Activated CD8-positive, alpha-beta memory T cell treated with anti-CD3 and anti-CD28 coated beads for 4 hours (primary cell): ENCODE results near the gene AUP1.
A peak's percentile ranks its signal among the peaks of the same experiment; 100 is the strongest.
"Not testable (repeated sequence)": the region's sequence is repeated elsewhere in the genome, so short reads cannot be mapped to it uniquely, and the experiment has no call there.

ENCODE experiments used
- DNase-seq, 2 donors: peaks; one replicate each; pipeline ENCODE4 v3.0.0-alpha.2; 2020; ENCODE audit warnings: low read depth in 2 of 2

The AUP1 gene, protein sequence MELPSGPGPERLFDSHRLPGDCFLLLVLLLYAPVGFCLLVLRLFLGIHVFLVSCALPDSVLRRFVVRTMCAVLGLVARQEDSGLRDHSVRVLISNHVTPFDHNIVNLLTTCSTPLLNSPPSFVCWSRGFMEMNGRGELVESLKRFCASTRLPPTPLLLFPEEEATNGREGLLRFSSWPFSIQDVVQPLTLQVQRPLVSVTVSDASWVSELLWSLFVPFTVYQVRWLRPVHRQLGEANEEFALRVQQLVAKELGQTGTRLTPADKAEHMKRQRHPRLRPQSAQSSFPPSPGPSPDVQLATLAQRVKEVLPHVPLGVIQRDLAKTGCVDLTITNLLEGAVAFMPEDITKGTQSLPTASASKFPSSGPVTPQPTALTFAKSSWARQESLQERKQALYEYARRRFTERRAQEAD

DNA sequence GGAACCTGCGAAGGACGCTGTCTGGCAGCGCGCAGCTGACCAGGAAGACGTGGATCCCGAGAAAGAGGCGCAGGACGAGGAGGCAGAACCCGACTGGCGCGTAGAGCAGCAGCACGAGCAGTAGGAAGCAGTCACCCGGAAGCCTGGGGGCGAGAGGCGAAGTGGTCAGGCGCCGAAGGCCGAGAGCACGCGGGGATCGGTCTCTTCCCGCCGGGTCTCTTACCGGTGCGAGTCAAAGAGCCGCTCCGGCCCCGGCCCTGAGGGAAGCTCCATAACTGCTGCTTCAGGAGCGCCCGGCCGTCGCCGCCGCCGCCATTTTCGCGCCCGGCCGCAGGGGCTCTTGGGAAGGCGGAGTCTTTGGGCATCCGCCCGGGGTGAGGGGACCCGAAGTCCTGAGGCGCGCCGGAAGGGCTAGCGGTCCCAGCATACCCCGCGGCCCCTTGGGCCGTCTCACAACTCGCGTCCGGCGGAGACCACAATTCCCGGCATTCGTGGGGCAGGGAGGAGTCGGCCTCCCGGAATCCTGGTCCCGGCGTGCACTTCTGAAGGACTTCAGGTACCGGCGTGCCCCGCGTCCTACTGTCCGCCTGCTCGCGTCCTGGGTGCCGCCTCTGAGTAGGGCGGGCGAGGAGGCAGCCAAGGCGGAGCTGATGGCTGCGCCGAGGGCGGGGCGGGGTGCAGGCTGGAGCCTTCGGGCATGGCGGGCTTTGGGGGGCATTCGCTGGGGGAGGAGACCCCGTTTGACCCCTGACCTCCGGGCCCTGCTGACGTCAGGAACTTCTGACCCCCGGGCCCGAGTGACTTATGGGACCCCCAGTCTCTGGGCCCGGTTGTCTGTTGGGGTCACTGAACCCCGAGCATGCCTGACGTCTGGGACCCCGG, at the start of gene AUP1, which contains the start of gene HTRA2:
Gene AUP1, minus strand, starts transcription at position 350 of the 882 bp plus-strand sequence. Its CDS starts 77 bp downstream, at position 273.
Gene HTRA2, plus strand, starts transcription at position 577 of the 882 bp plus-strand sequence. Its CDS starts 74 bp downstream, at position 651.
- DNase-seq, result peak; percentile 65 to 78

DNA sequence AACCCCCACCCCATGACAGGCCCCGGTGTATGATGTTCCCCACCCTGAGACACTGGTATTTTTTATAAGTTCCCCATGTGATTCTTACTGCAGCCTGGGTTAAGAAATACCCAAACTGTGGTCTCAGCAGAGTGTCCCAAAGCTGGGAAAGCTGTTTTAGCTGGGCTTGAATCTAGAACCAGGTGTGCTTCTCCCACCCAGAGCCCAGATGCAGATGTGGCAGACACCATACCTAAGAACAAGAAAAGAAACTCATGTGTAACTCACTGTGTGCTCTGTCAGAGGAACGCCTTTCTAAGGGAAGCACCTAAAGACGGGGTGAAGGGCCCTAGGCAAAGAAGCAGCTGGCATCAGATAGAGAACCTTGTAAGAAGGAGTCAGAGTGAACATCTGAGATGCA, 48.9 kb upstream of the AUP1 start:
- no peak for DNase-seq

DNA sequence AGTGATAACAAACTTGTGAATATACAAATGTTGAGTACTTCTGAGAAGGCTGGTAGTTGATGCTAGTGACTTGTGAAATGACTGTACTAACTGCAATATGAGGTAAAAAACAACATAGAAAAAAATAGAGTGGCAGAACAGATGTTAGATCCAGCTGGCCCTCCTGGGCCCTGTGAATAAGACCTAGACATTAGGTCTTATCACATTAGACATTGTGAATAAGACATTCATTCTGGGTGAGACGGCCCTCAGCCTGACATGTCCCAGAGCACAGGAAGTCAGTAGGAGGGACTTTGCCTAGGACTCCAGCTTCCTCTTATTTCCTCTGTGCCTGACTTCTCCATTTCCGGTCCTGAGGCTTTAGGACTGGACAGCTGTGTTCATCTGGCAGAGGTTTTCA, 47.9 kb upstream of the AUP1 start:
- no peak for DNase-seq

DNA sequence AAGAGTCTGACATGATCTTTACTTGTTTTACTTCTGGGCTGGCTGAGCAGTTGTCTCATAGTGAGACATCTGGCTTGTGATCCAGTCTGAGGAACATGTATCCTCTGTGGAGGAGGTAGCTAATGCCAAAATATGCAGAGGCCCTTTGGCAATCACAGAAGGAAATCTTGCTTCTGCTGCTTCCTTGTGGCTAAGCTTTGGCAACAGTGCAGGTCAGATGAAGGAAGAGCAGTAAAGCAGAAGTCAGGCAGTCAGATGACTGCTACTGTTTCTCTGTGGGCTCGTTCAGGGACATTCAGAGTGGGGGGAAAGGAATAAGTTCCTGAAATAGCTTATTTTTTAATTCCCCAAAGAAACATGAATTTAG, 47.3 kb upstream of the AUP1 start:
- no peak for DNase-seq

DNA sequence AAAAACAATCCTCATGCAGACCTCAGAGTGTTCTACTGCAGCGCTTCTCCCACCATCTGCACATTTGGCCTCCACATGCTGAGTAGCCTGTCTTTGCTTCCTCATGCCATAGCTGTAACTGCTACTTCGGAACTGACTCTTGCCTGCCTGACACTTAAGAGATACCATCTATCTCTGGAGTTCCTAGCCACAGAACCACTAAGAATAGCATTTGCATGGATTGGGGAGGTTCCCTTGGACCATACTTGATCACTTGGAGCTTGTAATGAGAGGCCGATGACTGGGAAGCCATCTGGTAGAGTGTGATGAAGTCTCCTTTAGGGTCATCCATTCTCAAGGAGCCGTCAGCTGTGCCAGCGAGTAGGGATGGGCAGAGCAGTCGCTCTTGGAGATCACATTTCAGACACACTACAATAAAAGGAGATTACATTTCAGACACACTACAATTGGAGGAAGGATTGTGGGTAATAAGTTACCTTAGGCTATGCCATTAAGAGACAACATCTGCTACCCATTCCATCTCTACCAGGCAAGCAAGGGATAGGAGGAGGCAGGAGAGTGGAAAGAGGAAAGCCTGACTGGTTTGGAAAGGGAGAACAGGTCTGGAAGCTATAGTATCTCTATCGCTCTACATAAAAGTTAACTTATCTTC, 46.8 kb upstream of the AUP1 start:
- no peak for DNase-seq

DNA sequence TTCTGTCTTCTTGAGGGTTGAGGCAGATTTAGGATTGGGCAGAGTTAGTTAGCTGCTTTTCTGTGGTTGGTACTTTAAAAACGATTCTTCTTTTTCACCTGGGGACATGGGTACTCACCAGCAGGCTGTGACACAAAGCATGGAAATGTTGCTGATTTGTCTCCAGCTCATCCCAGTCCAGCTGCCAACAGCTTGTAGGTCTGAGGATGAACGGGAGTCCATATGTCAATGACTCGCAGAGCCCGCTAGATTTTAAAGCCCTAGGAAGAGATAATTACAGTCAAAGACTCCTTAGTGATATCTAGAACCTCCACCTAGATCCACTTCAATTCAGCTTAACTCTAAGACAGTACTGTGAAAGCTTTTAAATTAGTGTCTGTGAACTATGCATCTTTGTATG, 45.8 kb upstream of the AUP1 start:
- DNase-seq, result no peak

DNA sequence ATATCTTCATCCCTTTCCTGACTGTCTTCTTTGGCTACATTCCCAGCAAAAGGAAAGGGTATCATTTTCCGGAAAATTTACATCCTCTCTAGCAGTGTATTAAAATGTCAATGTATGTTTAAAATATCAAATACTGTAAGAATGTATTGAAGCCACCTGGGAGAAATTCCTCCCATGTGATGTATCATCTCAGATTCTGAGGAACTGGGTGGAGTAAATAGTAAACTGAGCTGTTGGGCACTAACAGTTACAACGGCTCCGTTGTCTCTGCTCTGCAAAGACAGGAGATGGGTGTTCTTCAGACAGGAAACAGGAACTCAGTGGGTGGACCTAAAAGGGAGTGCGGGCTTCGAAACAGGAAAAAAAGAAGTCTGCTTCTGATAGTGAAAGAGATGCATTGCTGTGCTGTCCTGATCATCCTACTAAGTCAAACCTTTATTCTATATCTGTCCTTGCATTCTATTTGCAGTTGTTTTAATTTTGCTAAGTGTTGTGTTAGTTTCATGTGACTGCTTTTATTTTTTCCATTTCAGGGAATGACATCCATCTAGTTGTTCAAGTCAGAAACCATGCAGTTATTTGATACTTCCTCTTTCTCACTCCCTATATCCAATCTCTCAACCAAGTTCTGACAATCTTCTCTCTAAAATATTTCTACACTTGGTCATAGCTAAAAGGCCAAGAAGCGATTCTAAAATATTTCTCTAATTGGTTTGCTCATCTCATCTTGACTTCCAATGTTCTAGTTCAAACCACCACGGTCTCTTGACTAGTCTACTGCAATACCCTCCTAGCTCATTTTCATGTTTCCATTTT, 44.4 kb upstream of the AUP1 start:
- no peak for DNase-seq

DNA sequence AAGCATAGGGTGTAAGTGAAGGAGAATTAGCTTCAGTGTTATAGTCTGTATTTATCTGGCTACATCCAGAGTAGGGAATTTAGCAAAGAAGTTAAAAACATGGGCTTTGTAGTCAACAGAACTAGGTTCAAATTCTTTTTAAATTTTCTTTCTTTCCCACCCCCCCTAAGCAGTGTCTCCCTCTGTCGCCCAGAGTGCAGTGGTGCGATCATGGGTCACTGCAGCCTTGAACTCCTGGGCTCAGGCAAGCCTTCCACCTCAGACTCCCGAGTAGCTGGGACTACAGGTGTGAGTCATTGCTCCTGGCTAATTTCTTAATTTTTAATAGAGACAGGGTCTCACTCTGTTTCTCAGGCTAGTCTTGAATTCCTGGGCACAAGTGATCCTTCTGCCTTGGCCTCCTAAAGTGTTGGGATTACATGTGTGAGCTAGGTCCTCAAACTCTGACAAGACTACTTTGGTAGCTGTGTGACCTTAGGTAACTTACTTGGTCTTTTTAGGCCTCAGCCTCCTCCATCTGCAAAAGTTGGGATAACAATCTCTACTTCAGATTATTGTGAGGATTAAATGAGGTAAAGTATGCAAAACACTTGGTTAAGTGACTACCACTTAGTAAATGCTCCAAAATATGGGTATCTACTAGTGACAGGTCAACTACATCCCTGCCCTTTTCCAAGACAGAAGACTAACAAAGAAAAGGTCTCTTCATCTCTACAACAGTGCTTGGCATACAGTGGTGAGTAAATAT, 42.8 kb upstream of the AUP1 start:
- no peak for DNase-seq

DNA sequence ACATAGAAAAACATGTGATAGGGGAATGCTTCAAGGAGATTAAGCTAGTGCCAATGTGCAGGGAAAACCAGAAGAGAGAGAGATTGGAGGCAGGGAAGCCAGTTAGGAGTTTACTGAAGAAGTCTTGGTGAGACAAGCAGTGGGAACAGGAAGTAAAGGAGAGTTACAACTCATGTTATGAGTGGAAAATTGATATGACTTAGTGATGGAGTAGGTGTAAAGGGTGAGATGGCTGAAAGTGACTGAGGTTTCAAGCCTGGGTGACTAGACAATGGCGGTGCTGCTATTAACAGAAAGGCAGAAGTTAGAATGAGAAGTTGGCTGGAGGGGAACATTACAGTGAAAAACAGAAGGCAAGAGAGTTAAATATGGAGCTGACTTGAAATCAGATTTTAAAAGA, 41.6 kb upstream of the AUP1 start:
- DNase-seq, result no peak

DNA sequence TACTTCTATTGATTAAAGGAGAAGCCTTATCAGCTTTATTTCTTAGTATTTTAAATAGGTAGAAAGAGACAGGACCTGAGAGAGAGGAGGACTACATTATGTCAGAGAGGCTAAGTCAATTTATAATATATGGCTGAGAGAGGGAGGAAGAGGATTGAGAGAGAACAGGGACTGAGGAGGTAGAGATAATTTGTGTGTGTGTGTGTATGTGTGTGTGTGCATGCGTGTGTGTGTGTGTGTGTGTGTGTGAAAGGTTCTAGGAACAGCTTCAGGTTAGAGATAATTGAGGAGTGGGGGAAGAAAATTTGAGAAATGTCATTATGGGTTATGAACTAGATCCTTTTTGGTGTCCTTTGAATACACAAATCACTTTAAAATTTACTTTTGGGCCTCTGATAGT, 40.2 kb upstream of the AUP1 start:
- DNase-seq, result no peak

DNA sequence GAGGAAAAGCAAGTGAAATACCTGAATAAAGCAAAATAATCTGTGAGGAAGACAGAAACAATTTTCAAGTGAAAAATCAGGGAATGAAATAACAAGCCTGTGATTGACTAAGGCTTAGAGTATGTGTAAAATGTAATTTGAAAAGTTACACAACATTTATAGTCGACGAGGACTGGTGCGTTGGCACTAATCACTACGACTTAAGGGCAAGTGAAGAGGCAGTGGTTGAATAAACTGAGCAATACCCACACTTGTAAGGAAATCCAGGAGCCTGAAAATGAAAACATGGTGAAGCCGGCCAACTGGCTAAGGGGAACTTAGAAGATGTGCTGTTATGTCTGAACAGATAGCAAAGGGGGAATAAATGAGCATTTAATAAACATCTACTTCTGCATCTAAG, 38.4 kb upstream of the AUP1 start:
- no peak for DNase-seq

DNA sequence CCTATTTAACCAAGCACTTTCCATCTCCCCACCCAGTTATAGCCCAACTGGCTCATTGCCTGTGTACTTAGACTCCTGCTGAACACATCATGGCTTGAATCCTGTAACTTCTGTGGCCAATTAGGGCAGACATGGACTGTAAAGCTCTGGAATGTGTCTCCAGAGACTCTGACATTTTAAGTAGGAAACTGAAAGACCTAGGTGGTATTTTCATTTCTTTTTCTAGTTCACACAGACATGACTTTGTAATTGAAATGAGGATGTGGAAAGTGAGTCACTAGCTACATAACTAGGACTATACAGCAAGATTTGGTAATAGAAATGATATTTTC, 37.2 kb upstream of the AUP1 start:
- DNase-seq, result no peak

DNA sequence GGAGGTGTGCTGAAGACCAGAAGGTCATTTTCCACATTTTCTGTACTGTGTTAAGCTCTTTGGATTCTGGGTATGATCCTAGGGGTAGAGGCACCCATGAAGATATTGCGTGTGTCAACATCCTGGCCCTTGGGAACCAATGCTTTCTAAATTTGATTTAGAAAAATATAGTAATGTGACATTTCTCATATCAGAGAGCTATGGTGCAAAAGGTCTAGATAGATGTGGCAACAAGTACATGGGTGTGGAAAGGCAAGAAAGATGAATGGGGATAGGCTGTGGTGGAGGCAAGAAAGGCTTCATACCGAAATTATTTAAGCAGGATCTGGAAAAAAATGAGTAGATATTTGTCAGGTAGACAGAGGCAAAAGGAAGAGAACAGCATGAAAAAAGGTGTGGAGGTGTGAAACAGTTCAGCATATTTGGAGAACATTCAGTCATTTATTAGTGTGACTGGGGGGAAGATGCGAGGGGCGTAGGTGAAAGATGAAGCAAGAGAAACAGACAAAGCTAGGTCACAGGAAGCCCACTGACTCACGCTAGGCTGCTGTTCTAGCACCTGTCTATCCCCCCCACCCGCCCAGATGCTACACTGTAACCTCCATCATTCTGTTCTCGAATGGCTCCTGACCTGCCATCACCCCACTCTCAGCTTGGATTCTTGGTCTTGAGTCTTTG, 36.7 kb upstream of the AUP1 start:
- DNase-seq, result no peak

DNA sequence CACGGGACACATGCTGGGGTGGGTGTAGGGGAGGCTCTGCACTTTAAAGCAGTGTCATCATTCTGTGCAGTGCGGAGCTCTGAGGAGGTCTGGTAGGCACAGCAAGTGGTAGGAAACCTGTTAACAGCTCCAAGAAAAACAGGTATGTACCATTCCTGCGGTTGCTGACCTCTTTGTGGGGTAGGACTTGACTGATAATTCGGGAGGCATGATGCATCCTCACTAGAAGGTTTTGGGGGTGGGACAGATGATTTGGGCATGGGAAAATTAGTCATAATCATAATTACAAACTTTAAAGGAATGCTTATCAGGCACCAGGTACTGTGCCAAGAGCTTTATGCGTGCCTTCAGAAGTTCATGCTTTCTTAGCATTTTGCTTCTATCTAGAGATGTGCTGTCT, 34.7 kb upstream of the AUP1 start:
- no peak for DNase-seq

DNA sequence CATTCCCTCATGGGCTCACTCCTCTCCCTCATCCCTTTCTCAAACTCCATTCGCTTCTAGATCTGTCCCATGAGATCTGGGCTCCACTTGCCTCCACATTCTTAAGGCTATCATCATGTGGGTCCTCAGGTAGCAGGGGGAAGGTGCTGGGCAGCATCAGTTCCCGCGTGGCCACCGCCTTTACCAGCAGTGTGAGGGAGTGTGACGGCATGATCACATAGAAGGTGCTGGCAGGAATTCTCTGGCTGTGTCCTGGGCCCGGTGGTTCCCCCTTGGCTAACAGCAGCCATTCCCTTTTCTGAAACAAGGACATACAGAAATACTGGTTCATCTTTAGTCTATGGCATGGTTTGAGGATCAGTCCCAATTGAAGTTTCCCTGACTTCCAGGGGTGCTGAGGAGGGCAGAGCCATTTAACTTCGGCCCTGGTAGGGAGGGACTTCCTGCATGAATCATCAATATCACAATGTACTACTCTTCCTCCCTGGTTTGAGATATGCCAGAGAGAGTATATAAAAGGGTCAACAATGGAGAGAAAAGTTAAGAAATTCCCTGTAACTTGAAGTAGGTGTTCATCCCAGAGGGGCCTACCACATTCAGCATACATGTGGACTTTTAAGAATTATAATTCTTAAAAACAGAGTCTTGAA, 32.7 kb upstream of the AUP1 start:
- no peak for DNase-seq

DNA sequence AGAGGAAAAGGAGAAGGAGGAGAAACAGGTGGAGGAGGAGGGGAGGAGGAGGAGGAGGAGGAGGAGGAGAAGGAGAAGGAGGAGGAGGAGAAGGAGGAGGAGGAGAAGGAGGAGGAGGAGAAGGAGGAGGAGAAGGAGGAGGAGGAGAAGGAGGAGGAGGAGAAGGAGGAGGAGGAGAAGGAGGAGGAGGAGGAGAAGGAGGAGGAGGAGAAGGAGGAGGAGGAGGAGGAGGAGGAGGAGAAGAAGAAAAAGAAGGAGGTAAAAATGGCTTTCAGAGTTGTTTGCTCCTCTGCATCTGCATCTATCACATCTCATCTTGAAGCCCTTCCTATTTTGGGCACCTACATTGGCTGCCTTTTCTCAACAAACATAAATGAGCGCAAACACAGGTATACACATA, 31.5 kb upstream of the AUP1 start:
- DNase-seq, result not testable (repeated sequence)

DNA sequence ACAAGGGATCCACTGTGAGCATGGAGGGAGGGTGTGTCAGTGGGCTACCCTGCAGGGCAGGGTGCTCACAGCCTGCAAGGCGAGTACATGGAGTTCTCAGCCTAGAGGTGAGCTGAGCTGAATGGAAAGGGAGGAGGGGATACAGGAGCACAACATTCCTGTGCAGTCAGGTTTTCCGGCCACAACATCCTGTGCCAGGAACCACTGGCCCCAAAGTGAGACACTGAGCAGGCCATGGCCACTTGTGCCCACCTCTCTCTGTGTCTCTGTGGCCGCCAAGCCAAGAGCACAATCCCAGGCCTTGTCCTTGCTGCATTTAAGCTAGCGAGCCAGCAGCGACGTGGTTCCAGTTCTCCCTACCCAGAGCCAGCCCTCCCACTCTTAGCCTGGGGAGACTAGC, 31.1 kb upstream of the AUP1 start:
- no peak for DNase-seq

DNA sequence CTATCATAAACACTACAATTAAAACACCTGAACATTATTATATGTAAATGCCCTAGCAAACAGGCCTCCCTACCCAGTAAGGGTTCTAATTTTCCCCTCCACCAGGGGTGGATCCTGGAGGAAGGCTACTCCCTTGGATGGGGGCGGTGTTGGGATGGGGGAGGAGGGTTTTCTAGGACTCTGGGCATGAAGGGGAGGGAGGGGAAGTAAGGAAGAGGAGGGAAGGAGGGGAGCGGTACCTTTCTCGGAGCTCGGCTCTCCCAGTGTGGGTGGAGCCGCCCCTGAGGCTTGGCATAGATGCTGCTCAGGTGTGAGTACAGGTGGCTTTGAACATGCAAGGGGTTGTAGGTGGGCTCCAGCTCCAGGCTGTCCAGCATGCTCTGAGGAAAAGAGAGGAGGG, 30.4 kb upstream of the AUP1 start:
- DNase-seq, result no peak

DNA sequence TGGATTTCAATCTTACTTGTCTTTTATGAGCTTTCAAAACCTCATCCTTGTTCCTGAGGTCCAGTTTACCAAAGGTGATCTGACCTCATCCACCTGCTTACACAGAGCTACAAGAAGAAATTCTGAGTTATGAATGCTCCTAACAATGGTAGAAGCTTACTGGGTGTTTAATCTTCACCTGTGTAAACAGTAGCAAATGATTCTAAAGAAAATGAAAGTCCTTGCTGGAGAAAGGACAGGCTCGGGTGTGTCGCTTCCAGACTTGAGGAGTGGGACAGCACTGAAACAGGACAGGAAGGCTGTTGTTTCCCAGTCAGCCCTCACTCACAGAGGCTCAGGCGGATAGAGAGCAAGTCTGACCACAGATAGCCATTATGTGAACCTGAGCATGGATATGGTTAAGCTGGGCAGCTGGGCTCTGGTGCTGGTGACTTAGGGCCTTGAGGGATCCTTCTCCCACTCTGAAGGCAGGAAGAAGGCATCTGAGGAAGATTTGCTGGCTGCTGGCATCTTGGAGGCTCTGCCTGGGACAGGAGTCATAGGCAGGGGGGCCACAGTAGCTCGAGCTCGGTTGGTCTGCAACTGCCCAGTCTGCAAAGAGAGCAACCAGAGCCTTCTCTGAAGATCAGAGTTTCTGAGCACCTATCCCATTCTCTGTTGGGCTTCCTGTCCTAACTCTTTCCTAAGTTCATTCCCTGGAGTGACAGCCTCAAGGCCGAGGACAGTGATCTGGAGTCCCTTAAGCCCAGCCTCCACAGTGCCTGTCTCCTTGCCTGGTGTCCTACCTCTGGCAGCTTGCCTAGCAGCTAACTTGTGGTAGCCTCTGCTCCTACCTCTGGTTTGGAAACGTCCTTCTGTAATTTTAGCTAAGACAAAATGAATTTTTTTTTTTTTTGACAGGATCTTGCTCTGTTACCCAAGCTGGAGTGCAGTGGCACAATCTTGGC, 29.1 kb upstream of the AUP1 start:
- DNase-seq, result no peak
